AG10803 (cell line): ENCODE measurements around the gene ROR1.
A peak's percentile ranks its signal among the peaks of the same experiment; 100 is the strongest.

Experiments
- DNase-seq: peaks from one replicate; pipeline ENCODE4 v3.0.0; 2010; ENCODE audit warnings: low read depth
- H3K4me3 ChIP-seq: 2 replicates; pipeline ENCODE4 v1.5.1; 2011; ENCODE audit warnings: mild to moderate bottlenecking, low read length, control low read depth
- TF ChIP-seq, protein P1 (sequence below): conservative IDR thresholded peaks from 2 replicates; pipeline ENCODE4 v1.5.1; 2011; ENCODE audit warnings: mild to moderate bottlenecking, low read length, control low read depth, inconsistent platforms

Gene ROR1

DNA sequence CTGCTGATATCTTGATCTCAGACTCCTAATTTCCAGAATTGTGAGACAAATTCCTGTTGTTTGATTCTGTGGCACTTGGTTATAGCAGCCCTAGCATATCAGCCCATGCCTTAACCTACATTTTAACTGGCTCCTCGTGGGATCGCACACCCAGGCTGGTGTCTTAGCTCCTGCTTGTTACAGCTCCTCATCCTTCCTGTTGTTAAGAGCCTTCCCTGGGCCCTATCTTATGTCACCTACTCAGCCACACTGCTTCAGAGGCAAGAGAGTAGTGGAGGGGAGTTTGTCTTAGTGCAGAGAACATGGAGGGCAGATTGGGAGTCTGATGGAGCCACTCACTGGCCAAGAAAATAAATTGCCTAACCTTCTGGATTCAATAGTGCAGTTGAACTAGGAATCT, 131.0 kb downstream of the ROR1 start:
- TF ChIP-seq, protein P1, sequence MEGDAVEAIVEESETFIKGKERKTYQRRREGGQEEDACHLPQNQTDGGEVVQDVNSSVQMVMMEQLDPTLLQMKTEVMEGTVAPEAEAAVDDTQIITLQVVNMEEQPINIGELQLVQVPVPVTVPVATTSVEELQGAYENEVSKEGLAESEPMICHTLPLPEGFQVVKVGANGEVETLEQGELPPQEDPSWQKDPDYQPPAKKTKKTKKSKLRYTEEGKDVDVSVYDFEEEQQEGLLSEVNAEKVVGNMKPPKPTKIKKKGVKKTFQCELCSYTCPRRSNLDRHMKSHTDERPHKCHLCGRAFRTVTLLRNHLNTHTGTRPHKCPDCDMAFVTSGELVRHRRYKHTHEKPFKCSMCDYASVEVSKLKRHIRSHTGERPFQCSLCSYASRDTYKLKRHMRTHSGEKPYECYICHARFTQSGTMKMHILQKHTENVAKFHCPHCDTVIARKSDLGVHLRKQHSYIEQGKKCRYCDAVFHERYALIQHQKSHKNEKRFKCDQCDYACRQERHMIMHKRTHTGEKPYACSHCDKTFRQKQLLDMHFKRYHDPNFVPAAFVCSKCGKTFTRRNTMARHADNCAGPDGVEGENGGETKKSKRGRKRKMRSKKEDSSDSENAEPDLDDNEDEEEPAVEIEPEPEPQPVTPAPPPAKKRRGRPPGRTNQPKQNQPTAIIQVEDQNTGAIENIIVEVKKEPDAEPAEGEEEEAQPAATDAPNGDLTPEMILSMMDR: no peak
- no peak for DNase-seq
- H3K4me3 ChIP-seq: no peak overlapping the region

DNA sequence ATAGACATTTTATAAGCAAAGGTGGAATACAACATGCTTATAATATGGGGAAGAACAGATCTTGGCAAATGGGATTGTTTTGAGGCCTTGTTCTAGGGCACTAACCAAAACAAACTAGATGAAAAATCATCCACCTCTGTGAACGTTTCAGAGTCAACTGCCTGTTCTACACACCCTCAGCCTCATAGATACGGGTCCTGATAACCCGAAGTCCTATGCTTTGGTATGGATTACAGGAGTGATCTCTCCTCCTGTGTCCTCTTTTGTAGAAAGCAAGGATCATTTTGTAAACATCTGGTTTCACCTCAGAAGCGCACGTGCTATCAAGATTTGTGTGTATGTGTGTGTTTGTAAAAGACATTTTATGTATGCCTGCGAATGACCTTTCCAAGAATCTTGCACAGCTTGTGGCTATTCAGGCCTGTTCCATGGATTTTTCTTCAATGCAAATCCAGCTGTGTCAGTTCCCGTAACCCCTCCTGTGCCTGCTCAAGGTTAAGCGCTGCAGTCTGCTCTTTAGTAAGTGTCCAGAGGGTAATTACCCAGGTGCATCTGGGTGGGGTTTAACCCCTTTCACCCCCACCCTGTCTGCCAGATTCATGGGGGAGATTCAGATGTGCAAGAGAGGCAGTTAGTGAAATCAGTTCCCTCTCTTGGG, 132.4 kb downstream of the ROR1 start:
- DNase-seq: no peak
- TF ChIP-seq, protein P1: no peak

DNA sequence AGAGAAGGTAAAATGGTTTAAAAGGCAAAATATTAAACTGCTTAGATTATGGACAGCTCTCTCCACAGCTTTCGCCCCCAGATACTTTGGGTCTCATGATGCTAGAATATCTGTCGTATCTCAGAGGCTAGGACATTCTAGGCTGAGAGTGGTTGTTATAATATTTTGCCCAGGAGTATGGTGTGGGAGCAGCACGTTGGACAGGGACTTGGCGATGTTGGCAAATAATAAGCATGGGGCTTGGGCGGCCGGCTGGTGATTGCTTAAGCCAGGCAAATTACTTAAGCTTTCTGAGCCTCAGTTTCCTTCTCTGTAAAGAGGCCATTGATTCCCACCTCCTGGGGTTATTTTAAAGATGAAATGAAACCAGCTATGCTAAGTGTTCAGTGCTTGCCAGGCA, 133.2 kb downstream of the ROR1 start:
- no peak overlapping the region for H3K4me3 ChIP-seq
- TF ChIP-seq, protein P1: no peak
- DNase-seq: no peak

More for the DNA sequence above, 132.4 kb downstream of the ROR1 start:
- H3K4me3 ChIP-seq: no peak overlapping the region

DNA sequence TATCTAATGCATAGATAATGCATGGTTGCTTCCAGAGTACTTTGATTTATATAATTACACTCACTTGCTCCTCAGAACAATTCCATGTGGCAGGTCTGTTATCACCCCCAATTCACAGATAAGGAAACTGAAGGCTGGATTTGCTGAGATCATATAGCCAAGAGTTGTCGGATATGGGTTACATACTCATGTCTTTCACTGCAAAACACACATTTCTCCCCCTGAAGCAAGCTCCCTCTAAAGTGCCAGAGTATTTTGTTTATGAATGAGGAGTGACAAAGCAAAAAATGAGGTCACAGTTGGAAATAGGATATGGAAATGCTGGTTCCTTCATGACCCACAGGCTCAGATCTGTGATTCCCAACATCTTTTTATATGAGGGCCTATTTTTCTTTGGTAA, 134.2 kb downstream of the ROR1 start:
- H3K4me3 ChIP-seq: no peak overlapping the region
- TF ChIP-seq, protein P1: no peak
- DNase-seq: no peak

DNA sequence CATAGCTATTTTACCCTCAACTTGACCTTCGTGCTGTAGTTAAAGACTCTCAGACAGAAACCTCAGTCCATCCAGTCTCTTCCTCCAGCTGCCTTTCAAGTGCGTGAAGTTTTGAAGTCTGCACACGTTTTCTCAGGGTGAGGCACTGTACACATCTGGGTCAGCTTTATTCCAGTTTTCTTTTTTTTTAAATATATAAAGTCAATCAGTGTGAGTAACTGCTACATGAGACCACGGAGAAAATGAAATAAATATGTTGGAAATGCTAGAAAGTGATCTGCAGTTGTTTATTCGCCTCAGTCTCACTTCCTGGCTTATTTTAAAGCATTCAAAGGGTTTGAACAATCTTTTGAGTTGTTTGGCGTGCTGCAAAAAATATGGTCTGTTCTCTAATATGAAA, 135.7 kb downstream of the ROR1 start:
- H3K4me3 ChIP-seq: no peak overlapping the region
- DNase-seq: peak; percentile 24
- TF ChIP-seq, protein P1: no peak

DNA sequence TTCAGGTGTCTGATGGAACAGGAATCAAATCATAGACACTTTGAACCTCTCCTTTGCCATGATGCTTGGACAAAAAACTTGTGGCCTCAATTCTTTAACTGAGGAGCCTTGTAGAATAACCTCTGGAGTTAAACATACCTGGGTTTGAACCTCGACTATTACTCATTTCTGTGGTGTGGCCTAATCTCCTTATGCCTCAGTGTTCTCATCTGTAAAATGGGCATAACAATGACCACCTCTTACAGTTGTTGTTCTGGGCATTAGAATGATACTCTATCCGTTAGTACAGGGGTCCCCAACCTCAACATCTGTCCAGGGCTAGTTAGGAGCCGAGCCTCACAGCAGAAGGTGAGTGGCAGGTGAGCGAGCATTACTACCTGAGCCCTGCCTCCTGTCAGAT, 137.2 kb downstream of the ROR1 start:
- no peak for DNase-seq
- H3K4me3 ChIP-seq: no peak overlapping the region
- TF ChIP-seq, protein P1: no peak

DNA sequence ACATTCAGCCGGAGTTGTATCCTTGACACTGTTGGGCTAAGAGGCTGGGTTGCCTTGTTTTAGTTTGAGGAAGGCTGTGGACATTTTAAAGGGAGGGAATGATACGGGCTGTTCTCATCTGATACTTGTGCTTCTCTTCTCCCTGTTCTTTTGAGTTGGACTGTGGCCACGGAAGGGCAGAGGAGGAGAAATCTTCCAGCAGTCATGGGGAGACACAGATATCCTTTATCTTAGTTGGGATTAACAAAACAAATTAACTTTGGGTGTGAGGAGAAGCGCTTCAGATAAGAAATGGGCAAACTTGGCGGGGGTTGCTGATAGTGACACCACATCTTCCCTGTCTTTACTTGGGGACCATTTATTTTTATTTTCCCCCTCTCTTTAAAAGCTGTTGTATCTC, 138.8 kb downstream of the ROR1 start:
- H3K4me3 ChIP-seq: no peak overlapping the region

More for the DNA sequence above, 138.8 kb downstream of the ROR1 start:
- TF ChIP-seq, protein P1: no peak
- DNase-seq: no peak
